Kasumi-1 (cell line): ENCODE measurements around the gene ARHGEF37.
"Not testable (repeated sequence)": the region's sequence is repeated elsewhere in the genome, so short reads cannot be mapped to it uniquely, and the experiment has no call there.

ENCODE experiments used
- DNase-seq, 2 experiments: peaks; one replicate each; lab custom pipeline; 2025; lab: John Stamatoyannopoulos, UW

ARHGEF37 gene

DNA sequence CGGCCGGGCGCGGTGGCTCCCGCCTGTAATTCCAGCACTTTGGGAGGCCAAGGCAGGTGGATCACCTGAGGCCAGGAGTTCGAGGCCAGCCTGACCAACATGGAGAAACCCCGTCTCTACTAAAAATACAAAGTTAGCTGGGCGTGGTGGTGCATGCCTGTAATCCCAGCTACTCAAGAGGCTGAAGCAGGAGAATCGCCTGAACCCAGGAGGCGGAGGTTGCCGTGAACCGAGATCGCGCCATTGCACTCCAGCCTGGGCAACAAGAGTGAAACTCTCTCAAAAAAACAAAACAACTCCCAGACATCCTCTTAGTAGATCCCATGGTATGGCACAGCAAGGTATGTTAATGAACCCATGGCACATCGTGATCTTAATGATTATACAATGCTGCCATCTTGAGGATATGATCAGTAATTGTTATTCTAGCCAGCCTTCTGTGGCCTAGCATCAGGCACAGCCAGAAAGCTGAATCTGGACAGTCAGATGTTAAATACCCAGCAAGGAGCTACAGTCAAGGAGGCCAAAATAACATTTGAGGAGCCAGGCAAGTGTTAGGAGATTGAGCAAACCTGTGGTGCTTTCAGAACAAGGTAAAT, 16.7 kb upstream of the ARHGEF37 start:
- DNase-seq: peak; percentile 80 to 91

DNA sequence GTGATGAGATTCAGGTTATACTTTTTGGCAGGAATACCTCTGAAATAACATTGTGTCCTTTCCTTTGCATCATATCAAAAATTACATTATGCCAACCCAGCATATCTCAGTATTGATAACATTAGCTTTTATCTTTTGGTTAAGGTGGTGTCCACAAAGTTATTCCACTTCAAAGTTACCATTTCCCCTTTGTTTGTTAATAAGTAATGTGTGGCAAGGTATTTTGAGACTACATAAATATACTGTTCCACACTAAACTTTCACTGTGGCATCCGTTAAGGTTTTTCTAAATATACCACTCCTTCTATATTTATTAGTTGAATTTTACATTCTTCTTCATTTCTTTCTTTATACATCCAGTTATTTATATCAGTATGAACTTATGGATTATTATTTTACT, 14.1 kb upstream of the ARHGEF37 start:
- DNase-seq: no peak

DNA sequence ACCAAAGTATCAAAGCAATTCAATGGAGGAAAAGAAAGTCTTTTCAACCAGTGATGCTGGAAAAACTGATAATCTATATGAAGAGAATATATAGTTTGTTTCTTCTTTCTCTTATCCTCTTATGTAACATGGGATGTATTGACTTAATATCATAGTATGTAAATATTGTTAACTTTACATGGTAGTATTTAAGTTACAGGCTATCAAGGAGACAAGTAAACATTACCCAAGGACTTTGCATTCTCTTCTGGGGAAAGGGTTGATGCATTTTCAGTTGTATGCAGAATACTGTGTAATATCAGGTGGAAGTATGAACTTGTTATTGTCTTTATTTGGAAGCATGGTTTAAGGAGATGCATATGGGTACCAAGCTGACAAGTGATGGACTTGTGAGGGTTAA, 9.1 kb upstream of the ARHGEF37 start:
- no peak for DNase-seq

DNA sequence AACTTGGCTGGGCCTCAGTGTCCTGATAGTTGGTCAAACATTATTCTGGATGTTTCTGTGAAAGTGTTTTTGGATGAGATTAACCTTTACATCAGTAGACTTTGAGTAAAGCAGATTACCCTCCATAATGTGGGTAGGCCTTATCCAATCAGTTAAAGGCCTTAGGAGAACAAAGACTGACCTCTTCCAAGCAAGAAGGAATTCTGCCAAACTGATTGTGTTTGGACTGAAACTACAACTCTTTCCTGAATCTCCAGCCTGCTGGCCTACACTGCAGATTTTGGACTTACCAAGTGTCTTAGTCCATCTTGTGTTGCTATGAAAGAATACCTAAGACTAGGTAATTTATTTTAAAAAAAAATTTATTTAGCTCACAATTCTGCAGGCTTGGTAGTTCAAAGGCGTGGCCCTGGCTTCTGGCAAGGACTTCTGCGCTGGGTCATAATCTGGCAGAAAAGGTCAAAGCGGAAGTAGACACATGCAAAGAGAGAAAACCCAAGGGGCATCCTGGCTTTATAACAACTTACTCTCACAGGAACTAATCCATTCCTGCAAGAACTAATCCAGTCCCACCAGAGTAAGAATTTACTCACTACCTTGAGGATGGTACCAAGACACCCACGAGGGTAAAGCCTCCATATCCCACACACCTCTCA, 8.6 kb upstream of the ARHGEF37 start:
- no peak for DNase-seq

DNA sequence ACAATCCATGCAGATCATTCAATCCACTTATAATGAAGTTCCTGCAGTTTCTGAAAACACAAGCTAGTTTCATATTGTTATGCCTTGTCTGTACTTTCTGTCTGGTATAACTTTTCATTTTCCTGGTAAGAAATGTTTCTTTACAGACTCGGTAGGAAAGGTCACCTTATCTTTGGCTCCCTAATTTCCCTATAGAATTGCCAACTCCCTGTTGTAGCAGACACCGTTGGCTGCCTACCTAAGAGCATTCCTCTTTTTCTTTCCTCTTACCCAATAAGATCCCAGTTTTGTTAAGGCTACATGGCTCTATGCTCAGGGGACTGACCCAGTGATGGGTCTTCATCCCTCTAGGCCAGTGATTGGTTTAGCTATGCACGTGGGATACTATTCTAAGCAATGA, 6.2 kb upstream of the ARHGEF37 start:
- DNase-seq: no peak

DNA sequence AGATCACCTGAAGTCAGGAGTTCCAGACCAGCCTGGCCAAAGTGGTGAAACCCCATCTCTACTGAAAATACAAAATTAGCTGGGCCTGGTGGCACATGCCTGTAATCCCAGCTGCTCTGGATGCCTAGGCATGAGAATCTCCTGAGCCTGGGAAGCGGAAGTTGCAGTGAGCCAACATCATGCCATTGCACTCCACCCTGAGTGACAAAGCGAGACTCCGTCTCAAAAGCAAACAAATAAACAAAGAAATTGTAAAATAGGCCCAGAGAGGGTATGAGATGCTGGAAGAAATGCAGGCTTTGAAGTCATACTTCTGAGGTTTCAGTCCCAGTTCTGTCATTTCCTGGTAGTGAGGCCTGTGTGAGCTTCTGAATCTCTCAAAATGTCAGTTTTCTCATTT, 5.3 kb upstream of the ARHGEF37 start:
- no peak for DNase-seq

DNA sequence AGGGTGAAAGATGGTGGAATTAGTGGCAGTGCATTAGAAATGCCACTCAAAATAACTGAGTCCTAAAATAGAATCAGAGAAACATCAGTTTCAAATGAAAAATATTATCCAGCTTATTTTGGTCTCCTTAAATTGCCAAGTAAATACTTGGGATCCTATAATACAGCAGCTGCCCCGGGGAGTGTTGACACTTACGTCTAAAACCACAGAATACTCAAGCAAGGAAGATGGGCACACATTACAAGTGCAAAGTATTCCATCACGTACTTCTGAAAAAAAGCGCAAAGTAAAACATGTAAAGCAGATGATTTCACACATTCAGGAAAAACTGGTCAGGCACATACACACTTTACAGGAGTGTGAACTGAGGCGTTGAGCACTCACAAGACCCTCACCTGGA, 2.4 kb upstream of the ARHGEF37 start:
- no peak for DNase-seq

DNA sequence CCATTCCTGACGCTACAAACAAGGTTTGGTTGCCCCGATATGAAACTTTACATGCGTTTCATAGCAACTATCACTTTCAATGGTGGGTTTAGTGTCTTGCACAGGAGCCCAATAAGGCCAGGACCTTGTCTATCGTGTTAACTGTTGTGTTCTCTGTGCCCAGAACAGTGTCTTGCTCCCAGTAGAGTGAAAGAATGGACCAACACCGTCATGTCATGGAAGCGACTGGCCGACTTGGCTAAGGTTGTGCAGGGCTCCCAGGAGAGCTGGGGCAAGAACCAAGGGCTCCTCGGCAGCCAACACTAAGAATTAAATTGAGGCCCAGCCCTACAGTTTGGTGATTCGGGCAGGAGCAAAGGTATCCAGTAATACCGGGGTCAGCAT, 498 bp upstream of the ARHGEF37 start:
- DNase-seq: no peak

DNA sequence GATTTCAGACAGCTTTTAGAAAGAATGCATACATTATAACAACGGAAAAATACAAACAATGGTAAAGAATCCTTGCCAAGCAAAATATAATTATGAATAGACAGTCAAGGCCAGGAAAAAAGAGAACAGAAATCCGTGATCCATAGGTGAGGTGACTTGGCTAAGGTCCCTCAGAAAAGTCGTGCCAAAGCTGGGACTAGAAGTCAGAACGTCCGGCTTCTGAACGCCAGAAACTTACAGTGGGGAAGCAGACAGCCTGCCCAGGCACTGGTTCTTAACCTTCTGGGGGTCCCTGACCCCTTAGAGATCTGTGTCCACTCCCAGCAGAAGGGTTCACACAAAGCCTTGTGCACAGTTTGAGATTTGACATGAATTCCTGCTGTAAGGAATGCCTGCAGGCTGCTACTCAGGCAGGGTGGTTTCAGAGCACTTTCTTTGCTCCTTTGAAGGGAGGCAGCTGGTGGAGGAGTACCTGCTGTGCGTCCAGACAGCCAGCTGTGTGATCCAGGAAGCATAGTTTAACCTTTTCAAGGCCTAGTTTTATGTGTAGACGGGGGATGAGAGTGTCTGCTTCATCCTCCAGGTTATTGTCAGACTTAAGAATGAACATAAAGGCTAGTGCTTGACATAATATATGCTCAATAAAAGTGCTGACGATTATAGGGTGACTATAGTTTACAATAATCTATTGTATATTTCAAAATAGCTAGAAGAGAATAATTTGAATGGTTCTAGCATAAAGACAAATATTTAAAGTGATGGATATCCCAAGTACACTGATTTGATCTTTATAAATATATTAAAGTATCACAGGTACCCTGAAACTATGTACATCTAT, 852 bp downstream of the ARHGEF37 start:
- DNase-seq: no peak

DNA sequence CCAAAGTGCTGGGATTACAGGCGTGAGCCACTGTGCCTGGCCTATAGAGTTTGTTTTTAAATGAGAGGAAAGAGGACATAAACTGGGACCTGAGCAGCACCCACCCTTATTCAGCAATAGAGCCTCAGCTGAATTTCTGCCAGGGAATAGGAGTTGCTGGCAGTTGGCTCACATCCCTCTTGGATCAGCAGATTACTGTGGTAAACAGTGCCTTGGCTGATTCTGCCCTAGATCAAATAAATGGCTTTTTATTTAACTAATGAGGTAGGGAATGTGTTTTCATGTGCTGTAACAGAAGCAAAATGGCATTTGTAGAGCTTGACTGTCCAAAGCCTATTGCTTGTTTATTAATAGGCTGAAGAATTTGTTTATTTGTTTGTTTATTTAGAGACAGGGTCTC, 2.1 kb downstream of the ARHGEF37 start:
- no peak for DNase-seq

DNA sequence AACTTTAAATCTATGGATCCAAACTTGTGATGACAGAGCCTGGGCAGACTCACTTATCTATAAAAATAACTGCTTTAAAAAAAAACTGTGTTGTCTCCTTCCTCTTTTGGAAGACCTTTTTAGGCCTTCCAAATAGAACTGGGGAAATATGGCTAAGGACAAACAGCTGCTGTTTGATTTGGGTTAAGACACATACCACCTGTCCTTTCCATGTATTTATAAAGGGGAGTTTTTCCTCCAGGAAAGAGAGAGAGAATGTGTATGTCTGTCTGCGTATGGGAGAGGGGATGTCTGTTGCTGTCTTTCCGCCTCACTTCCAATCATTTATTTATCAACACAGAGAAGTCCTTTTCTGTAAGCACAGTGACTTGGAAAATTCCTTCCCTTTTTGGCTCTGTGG, 2.8 kb downstream of the ARHGEF37 start:
- peak; percentile 24 to 27 for DNase-seq

DNA sequence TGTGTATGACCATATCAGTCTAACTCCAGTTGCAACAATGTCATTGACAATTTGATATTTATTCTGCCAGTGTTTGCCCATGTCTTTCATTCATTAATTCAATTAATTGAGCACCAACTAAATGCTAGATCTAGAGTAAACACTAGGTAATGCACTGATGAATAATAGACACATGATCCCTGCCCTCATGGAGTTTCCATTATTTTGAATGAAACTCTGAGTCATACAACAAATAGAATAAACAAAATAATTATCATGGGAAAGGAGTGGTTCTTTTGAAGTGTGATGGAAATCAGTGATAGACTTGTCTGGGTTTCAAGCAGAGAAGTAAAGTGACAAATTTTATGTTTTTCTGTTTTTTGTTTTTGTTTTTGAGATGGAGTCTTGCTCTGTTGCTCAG, 4.6 kb downstream of the ARHGEF37 start:
- no peak for DNase-seq

DNA sequence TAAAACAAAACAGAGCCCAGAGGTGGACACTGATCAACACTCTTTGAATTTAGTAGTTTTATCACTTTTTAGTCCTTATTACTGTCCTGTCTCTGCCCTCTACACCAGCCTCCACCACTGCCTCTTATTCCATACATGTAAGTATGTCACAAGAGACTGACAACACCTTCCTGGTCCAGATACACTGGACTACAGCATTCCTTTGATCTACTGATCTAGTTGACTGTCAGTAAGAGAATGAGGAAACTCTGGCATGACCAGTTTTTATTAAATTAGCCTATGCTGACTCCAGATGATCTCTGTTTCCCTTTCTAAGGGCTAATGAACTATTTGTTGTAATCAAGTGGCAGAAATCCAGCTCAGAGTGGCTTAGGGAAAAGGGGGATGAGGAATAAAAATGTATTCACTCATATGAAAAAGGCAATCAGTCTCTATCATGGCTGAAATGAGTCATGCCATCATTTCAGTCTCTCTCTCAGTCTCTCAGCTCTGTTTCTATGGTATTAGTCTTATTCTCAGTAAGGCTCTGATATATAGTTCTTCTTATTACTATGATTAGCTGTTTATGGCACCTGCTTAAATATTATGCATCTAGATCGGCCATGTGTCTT, 5.5 kb downstream of the ARHGEF37 start:
- DNase-seq: no peak

DNA sequence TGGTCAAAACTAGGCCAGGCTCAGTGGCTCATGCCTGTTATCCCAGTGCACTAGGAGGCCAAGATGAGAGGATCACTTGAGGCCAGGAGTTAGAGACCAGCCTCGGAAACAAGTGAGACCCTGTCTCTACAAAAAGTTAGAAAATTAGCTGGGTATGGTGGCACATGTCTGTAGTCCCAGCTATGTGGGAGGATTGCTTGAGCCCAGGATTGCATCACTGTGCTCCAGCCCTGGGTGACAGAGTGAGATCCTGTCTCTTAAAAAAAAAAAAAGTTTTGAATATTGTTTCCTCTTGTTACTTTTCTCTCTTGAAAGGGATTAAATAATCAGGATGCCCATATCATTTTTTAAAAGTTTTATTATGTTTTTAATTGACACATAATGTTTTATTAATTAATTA, 7.6 kb downstream of the ARHGEF37 start:
- DNase-seq: no peak

DNA sequence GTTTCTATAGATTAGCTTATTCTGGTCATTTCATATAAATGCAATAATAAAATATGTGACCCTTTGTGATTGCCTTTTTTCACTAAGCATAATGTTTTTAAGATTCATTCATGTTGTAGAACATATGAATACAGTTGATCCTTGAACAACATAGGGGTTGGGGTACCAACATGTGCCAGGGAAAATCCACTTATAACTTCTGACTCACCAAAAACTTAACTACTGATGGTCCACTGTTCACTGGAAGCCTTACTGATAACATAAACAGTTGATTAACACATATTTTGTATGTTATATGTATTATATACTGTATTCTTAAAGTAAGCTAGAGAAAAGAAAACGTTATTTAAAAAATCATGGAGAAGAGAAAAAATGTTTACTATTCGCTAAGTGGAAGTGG, 12.1 kb downstream of the ARHGEF37 start:
- no peak for DNase-seq

DNA sequence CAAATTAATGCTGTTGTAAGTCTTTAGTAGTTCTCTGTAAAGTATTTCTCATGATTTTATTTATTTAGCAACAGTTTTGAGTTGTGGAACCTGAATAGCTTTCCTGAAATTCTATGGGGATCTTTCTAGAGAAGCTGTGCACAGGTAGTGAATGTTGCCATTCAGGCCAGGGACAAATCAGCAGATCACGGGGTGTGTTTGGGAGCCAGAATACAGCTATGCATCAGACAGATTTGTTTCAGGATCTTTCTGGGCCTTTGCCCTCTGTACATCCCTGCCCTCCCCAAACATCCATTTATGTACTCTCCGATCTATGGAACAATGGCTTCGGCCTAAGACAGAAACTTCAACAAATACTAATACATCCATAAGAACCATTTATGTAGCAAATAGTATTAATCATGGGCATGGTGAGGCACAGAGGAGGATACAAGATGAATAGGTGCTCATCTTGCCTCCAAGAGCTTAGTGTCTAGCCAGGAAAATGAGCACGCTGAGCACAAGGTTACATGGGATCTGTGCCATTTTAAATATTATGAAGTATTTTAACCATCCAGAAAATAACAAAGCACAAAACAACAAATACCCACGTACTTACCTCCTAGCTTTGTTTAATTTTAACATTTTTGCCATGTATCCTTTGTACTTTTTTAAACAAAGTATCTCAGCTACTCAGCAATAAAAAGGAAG, 13.1 kb downstream of the ARHGEF37 start:
- DNase-seq: no peak

DNA sequence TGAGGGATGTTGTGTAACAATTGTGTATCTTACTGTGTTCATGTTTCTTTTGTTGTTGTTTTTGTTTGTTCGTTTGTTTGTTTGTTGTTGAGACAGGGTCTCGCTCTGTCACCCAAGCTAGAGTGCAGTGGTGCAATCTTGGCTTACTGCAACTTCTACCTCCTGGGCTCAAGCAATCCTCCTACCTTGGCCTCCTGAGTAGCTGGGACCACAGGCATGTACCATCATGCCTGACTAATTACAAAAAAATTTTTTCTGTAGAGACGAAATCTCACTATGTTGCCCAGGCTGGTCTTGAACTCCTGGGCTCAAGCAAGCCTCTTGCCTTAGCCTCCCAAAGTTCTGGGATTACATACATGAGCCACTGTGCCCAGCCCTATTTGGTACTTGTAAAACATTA, 13.8 kb downstream of the ARHGEF37 start:
- DNase-seq: not testable (repeated sequence)

DNA sequence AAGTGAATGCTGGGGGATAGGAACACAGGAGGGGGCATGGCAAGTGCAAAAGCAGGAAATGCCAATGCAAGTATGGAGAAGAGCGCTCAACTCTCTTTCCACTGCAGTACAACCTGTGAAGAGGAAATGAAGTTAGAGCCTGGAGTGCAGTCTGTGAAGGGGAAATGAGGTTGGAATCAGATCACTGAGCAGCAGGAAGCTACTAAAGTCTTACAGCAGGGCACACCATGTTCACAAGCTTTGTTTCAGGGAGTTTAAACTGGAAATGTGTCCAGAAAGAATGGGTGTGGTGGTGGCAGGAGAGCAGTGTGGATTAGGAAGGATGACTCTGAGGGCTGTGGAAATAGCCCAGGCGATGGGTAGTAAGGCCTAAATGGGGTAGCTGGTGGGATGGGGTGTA, 15.4 kb downstream of the ARHGEF37 start:
- DNase-seq: peak in 1 of 2 experiments; percentile 27

DNA sequence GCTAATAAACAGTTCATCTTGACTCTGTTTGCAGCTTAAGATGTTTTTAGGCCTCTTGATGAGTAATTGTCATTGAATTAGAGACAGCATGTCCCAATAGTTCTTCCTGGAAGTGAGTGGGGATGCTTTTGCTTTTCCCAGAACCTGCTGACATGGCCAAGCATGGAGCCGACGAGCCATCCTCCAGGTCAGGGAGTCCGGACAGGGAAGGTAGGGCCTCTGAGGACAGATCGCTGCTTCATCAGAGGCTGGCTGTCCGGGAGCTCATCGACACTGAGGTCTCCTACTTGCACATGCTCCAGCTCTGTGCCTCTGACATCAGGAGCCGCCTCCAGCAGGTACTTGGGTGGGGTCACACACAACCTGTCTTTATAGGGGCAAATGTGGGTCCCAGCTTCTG, 16.3 kb downstream of the ARHGEF37 start:
- no peak for DNase-seq

DNA sequence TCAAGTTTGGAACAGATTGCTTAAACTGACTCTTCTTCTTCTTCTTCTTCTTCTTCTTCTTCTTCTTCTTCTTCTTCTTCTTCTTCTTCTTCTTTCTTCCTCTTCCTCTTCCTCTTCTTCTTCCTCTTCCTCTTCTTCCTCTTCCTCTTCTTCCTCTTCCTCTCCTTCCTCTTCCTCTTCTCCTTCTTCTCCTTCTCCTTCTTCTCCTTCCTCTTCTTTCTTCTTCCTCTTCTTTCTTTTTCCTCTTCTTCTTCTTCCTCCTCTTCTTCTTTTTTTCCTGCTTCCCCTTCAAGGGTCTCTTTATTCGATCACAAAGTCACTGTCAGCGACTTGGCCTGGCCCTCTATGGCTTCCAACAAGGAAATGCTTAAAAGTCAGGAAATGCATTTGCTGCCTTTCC, 16.9 kb downstream of the ARHGEF37 start:
- DNase-seq: not testable (repeated sequence)

DNA sequence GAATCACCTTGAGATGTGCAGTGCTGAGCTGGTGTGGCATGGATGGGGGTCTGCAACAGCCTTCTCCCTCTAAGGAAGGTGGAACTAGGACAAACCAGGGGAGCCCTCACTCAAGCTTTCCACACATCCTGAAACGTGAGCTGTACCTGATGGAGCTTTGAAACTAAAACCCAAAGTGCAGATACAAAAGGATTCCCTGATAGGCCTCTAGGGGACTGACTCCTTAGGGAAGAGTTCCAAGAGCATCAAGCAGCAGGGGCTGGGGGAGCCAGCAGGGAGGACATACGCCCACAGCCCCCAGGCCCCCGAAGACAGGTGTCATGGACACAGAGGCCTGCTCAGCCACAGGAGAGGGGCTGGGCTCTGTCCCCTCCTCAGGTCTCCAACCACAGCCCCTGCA, 17.7 kb downstream of the ARHGEF37 start:
- no peak for DNase-seq

DNA sequence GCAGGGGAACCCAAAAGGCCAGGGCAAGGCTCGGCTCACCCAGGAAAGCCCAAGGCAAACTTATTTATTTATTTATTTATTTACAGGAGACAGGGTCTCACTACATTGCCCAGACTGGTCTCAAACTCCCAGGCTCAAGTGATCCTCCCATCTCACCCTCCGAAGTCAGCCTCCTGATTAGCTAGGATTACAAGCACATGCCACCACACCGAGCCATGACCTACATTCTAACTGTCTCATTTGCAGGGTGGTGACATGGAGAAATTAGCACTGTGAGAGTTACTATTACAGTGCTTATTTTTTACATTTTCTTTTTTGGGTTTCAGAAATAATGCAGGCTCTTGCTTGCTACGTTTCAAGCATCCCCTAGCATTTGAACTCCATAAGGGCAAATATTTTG, 18.1 kb downstream of the ARHGEF37 start:
- no peak for DNase-seq
